Esophagus muscularis mucosa (tissue), 4 donors: Measurements from ENCODE around the gene LCN9.

Experiments used
- CTCF ChIP-seq, 3 experiments: fragments of 200-600 bp in 2 of 3; fragments of 450-650 bp in 1 of 3; sonication (generic) in 2 of 3; IDR thresholded peaks; one replicate each; pipeline ENCODE4 v1.5.1; 2017 to 2019; ENCODE audit warnings: antibody characterized with exemption in 3 of 3, mild to moderate bottlenecking in 2 of 3, moderate library complexity in 1 of 3
- EP300 ChIP-seq: sonication (generic); formaldehyde crosslinking; IDR thresholded peaks from one replicate; pipeline ENCODE4 v1.6.1; 2017; ENCODE audit warnings: antibody characterized with exemption
- POLR2A ChIP-seq: fragments of 450-650 bp; IDR thresholded peaks from one replicate; pipeline ENCODE4 v1.6.1; 2017; ENCODE audit warnings: antibody characterized with exemption, moderate library complexity, mild to moderate bottlenecking, low read depth

GRCh38 chr9:135684691-135685090 is 21.6 kb downstream of the LCN9 start:
- TF ChIP-seq POLR2A: no peak
- no peak for TF ChIP-seq CTCF (IDR thresholded peaks at IDR 0.05)
- TF ChIP-seq EP300: no peak
